Transverse colon (tissue), 4 donors: Measurements from ENCODE around the gene FRMPD4. TPM values are rescaled to one million over a fixed set of nuclear protein-coding genes. Genes with fewer than 3 reads are reported as not detected.
A peak's percentile ranks its signal among the peaks of the same experiment; 100 is the strongest.

Experiments used
- DNase-seq: peaks from one replicate; pipeline ENCODE4 v3.0.0-alpha.2; 2019
- H3K27ac ChIP-seq, 4 donors: fragments of 200-600 bp; sonication (generic); 2 replicates each; pipeline ENCODE4 v1.5.1; 2016 to 2018; ENCODE audit warnings: inconsistent platforms in 4 of 4
- H3K27me3 ChIP-seq: fragments of 200-600 bp; sonication (generic); 2 replicates; pipeline ENCODE4 v1.5.1; 2017; ENCODE audit warnings: inconsistent platforms
- H3K36me3 ChIP-seq, 4 donors: fragments of 200-600 bp; sonication (generic); 2 replicates each; pipeline ENCODE4 v1.5.1; 2017 to 2019; ENCODE audit warnings: inconsistent platforms in 4 of 4
- H3K4me1 ChIP-seq, 4 donors: fragments of 200-600 bp; sonication (generic); 2 replicates each; pipeline ENCODE4 v1.5.1; 2017 to 2020; ENCODE audit warnings: inconsistent platforms in 4 of 4
- H3K4me3 ChIP-seq, 4 donors: fragments of 200-600 bp; sonication (generic); 1 replicate in 1 of 4; 2 replicates in 3 of 4; pipeline versions ENCODE4 v1.5.1 to v1.6.1; 2017 to 2019; ENCODE audit warnings: inconsistent platforms in 4 of 4
- H3K9me3 ChIP-seq, 2 donors: fragments of 200-600 bp; sonication (generic); 2 replicates each; pipeline ENCODE4 v1.5.1; 2017 to 2019; ENCODE audit warnings: inconsistent platforms in 2 of 2
- EP300 ChIP-seq: sonication (generic); formaldehyde crosslinking; IDR thresholded peaks from one replicate; pipeline ENCODE4 v1.6.1; 2017; ENCODE audit warnings: antibody characterized with exemption, low read depth
- POLR2A ChIP-seq: fragments of 450-650 bp; IDR thresholded peaks from one replicate; pipeline ENCODE4 v1.6.1; 2016; ENCODE audit warnings: antibody characterized with exemption, mild to moderate bottlenecking, moderate library complexity
- POLR2AphosphoS5 ChIP-seq, 3 donors: sonication (generic); formaldehyde crosslinking; IDR thresholded peaks; one replicate each; pipeline ENCODE4 v1.6.1; 2016; ENCODE audit warnings: antibody characterized with exemption in 3 of 3
- WGBS, 2 donors: methylation state at CpG; one replicate each; pipeline ENCODE4 v1.1.5; 2018; ENCODE audit warnings: low coverage in 1 of 2; 5-methylcytosine and 5-hydroxymethylcytosine counted together
- in situ Hi-C, 4 donors: fragments of 200-750 bp; cut with MboI; loops; one replicate each; pipeline versions ENCODE4 v1.15.0 to v1.15.1; 2017; ENCODE audit warnings: low sequenced_read_pairs in 3 of 4, low pct_ligation_motif_present in 1 of 4, low pct_unique_long_range_greater_than_20kb in 1 of 4
- intact Hi-C: fragments of 100-400 bp; cut with DNase I; formaldehyde crosslinking; loops from one replicate; pipeline ENCODE4 v1.15.1; 2023; ENCODE audit warnings: low total_unique reads
- small RNA-seq, 4 donors: library from RNA; depleted of rRNA; stranded (forward); fragments of <200 nt; gene quantifications; one replicate each; pipeline ENCODE3, GENCODE V24; 2016
- total RNA-seq, 4 donors: library from RNA; depleted of rRNA; stranded (reverse); fragments of >200 nt; gene quantifications; one replicate each; pipeline ENCODE4 v1.1.0, GENCODE V29; 2016
- TF ChIP-seq, protein P1 (sequence below), 5 experiments: fragments of 200-600 bp in 3 of 5; fragments of 450-650 bp in 2 of 5; sonication (generic) in 3 of 5; IDR thresholded peaks; 1 replicate in 2 of 5; 2 replicates in 3 of 5; pipeline ENCODE4 v1.5.1; 2016 to 2017; ENCODE audit warnings: antibody characterized with exemption in 5 of 5, inconsistent platforms in 3 of 5, mild to moderate bottlenecking in 2 of 5, moderate library complexity in 1 of 5

The FRMPD4 gene
- total RNA-seq, 4 donors from 2014 or later, result 0.79 to 1.5 (median 0.82) TPM; not detected in 1

DNA sequence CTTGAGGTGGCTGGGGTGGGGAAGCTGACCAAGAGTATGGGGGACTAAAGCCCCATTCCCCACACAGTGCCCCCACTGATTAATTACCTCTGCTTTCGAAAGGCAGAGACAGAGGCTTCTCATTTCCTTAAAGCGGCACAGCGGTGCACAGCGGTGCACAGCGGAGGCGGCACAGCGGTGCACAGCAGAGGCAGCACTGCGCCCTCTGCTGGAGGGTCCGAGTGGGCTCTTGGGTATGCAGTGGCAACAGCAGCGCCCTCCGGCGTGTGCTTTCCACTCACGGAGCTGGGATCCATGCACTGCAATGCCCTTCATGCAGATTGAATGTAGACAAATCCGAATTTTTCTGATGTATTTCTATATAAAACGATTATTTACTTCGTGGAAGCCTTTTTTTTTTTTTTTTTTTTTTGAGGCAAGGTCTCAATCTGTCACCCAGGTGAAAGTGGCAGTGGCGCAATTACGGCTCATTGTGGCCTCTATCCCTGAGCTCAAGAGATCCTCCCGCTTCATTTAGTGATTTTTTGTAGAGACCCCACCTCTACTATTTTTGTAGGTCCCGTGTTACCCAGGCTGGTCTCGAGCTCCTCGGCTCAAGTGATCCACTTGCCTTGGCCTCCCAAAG is 633.3 kb downstream of the FRMPD4 start:
- in situ Hi-C loops (no loop called here), intact Hi-C loops (no loop called here)
- Histone ChIP-seq H3K4me1 (no peaks in the 10 kb centered on the region), H3K4me3 (no peak overlapping the region), H3K27me3 (no peaks in the 10 kb centered on the region), H3K9me3 (no peaks in the 10 kb centered on the region), H3K36me3 (no peaks in the 10 kb centered on the region), H3K27ac (no peak overlapping the region)
- 0 to 58% methylated on average over 2 to 22 of the region's 22 CpGs for WGBS, 2 donors
- TF ChIP-seq, protein P1, sequence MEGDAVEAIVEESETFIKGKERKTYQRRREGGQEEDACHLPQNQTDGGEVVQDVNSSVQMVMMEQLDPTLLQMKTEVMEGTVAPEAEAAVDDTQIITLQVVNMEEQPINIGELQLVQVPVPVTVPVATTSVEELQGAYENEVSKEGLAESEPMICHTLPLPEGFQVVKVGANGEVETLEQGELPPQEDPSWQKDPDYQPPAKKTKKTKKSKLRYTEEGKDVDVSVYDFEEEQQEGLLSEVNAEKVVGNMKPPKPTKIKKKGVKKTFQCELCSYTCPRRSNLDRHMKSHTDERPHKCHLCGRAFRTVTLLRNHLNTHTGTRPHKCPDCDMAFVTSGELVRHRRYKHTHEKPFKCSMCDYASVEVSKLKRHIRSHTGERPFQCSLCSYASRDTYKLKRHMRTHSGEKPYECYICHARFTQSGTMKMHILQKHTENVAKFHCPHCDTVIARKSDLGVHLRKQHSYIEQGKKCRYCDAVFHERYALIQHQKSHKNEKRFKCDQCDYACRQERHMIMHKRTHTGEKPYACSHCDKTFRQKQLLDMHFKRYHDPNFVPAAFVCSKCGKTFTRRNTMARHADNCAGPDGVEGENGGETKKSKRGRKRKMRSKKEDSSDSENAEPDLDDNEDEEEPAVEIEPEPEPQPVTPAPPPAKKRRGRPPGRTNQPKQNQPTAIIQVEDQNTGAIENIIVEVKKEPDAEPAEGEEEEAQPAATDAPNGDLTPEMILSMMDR (IDR thresholded peaks at IDR 0.05), result peak; percentile 19 to 47 (median 28)
- no peak for TF ChIP-seq EP300
- TF ChIP-seq POLR2A, result no peak
- no peak for TF ChIP-seq POLR2AphosphoS5 (IDR thresholded peaks at IDR 0.05)
- peak; percentile 66 for DNase-seq

Small RNA genes within 50 kb of the gene (small RNA-seq; reads per million reads assigned to genes)
- gene AC119619.1 (0 reads per million in 4 donors), gene RF00019 (0 reads per million in 4 donors), gene RN7SKP290 (0 reads per million in 4 donors)
